NCI-H2171 treated with DMSO at 0.1 percent for 48 hours (cell line): ENCODE results near the gene PCNX1.
A peak's percentile ranks its signal among the peaks of the same experiment; 100 is the strongest.

ENCODE experiments used
- DNase-seq: peaks from one replicate; lab custom pipeline; 2025; lab: John Stamatoyannopoulos, UW

The PCNX1 gene

DNA sequence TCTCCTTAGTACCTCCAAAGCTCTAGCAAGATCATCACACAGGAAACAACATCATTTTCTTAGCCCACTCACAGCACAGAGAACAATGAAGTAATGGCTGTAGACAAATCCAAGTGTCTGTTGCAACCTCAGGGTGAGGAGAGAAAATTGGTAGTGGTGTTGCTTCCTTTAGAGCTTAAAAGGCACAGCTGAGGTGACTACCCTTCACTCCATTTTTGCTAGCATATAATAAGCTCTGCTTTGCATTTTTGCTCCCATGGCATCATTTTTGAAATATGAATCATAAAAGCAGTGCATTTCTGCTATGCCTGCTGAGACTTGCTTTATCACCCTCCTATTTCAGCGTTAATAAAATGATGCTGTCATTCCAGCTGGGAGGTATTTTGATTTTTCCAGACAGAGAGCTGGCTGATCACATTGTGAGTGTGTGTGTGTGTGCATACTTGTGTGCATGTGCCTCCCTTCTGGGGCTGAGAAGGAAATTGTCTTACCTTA lies 18.5 kb upstream of the PCNX1 start:
- no peak for DNase-seq

DNA sequence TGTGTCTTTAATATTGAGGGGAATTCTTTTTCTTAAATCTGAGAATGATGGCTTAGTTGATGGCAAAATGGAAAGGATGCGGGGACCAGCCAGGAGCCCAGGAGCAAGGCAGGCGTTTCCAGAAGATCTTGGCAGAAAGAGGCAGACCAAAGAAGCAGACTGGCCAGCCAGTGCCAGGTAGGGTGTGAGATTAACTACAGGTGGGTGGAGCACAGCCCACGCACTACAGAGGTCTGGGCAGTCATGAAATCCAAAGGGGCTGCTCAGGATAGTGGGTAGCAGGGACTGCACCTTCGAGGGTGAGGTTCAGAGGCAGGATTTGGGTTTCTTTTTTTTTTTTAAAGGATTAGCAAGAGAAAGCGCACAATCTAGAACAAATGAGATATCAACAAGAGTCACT lies 17.7 kb upstream of the PCNX1 start:
- DNase-seq, result no peak

DNA sequence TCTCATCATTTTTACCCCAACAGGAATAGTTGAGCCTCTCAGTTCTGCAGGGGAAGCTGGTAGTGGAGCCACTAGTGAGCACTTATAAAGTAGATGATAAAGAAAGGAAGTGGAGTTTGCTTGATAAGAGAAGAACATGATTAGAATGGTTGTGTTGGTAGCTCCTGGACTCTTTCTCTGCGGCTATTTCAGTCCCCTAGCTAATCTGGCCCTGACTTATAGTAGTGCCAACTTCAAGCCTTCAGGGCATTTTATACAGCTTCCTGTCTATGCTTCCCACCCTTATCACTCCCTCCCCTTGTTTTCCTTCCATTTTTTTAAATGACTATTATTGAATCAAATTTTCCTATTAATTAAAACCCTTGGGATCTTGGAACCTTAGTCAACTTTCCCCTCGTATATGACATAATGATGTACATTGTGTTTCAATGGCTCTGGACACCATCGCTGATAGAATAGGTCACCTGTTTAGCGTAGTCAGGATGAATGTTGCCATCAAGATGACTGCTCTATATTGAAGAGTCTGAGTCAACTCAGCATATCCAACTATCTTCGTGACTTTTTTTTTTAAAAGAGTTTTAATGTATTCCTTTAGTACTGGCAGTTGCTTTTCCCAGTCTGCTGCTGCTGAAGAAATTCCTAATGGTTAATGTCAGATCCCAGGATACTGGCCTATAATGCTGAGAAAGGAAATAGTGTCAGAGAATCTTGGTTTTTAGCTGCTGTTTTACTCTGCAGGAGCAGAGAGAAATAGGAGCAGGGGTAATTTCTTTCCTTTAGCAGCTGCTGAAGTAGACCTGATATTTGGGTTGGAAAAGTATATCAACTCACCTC lies 16.2 kb upstream of the PCNX1 start:
- no peak for DNase-seq

GRCh38 chr14:70891737-70892136 lies 15.5 kb upstream of the PCNX1 start:
- DNase-seq, result no peak

- no peak for DNase-seq
These were observed 14.0 kb upstream of the PCNX1 start for GRCh38 chr14:70893062-70893845.

GRCh38 chr14:70893858-70894291 lies 13.4 kb upstream of the PCNX1 start:
- no peak for DNase-seq

DNA sequence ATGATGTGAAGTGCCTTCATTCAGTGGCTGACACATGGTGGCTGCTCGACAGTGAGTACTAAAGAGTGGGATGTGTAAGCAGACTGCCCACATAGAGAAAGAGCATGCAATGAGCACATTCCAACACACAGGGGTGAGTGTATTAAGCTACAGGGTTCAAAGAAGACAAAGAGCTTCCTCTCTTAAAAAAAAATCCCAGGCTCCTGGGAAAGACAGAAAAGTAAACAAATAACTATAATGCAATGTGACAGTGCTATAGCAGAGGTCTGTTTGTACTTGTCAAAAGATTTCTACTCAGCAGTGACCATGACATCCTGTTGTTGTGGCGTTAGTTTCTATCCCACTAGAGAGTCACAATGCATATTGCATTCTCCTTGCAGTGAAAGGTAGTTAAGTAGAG lies 12.4 kb upstream of the PCNX1 start:
- no peak for DNase-seq

GRCh38 chr14:70896317-70896716 lies 10.9 kb upstream of the PCNX1 start:
- DNase-seq, result no peak

- DNase-seq, result no peak
These were observed 10.3 kb upstream of the PCNX1 start for GRCh38 chr14:70896981-70897380.

DNA sequence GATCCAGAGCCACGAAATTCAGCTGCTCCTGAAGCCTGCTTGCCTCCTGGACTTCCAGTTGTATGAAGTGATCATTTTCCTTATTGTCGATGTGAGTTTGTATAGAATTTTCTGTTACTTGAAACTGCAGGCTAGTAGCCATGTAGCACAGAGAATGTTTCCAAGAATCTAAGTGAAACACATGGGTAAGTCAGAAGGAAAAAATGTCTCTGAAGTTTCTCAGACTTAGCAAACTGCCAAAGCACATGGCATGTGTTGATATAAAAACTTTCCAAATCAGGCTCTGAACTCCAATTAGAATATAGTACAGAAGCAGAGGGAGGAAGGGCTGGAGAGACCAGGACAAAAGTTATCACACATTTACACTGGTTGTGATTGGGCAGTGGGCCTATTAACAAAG lies 9.8 kb upstream of the PCNX1 start:
- no peak for DNase-seq

GRCh38 chr14:70898111-70898745 lies 9.0 kb upstream of the PCNX1 start:
- DNase-seq, result no peak

DNA sequence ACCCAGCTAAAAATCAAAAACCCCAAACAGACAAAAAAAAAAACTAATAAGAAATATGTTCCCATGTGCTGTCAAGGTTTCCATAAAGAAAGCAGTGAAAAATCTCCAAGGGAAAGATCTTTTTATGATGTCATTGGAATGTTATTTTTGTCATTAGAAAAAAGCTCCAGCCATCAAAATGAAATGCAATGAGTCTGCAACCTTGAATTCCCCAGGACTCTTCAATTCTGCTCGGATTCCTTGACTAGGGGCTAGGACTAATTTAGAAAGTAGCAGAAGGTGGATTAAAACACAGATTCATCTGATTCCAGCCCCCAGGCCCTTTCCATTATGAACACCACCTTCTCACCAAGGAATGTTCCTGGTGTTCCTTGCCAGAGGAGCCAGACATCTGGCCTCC lies 6.0 kb upstream of the PCNX1 start:
- no peak for DNase-seq

- no peak for DNase-seq
These were observed 5.1 kb upstream of the PCNX1 start for GRCh38 chr14:70902184-70902583.

GRCh38 chr14:70904373-70904772 lies 2.9 kb upstream of the PCNX1 start:
- DNase-seq, result peak; percentile 40

GRCh38 chr14:70905301-70905700 lies 2.0 kb upstream of the PCNX1 start:
- no peak for DNase-seq

DNA sequence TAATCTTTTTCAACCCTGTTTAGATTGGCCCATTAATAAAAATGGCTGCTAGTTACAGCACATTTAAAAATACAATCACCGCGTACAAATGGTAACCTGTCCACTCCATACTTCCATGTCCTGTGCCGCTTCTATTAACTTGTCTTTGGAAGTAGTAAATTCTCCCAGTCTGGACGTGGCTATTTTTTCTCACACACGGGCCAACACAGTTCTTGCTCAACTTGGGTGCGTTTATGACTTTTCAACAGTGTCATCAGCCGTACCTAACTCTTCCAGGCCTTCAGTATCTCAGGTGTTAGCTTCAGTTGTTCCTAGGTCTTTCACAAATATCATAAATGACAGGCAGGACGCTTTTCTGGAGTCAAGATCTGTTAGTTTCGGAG lies 475 bp upstream of the PCNX1 start:
- DNase-seq, result no peak

DNA sequence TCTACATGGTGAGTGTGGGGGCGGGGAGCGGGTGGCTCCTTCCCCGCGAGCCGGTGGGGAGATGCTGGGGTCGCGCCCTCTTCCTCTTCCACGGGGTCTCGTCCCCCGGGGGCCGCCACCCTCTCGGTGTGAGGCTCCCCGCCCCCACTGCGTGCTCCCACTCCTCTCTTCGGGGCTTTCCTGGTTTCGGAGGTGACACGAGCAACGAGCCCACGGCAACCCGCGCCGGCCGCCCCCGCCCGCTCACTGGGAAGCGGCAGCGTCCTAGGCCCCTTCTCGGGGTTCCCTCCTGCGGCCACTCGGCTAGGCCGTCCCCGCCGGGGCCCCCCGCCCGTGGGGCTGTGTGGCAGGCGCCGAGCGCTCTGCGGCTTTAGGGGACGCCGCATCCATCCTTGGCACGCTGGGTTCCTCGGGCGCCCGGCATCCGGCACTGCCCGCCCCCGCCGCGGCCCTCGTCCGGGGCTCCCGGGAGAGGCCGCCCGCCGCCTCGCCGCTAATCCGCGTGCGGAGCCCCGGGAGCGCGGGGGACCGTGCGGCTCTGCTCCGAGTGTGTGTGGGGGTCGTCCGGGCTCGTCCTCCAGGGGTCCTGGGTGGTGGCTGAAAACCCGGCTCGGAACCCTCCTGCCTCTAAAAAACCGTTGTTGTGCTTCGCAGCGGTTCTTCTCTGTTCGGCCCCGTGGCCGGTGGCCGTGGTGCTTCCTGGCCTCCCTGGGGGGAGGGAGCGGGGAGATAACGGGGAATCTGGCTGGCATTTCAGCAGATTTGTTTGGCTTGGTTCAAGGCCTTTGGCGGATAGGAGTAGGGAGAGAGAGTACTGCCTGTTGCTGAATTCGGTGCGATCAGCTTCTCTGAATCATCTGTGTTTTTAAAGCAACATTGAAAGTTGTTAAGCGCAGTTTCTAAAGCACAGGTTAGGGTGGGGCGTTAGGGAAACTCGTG lies 1.0 kb downstream of the PCNX1 start:
- DNase-seq, result peak; percentile 39

- no peak for DNase-seq
These were observed 1.8 kb downstream of the PCNX1 start for GRCh38 chr14:70908935-70909641.

DNA sequence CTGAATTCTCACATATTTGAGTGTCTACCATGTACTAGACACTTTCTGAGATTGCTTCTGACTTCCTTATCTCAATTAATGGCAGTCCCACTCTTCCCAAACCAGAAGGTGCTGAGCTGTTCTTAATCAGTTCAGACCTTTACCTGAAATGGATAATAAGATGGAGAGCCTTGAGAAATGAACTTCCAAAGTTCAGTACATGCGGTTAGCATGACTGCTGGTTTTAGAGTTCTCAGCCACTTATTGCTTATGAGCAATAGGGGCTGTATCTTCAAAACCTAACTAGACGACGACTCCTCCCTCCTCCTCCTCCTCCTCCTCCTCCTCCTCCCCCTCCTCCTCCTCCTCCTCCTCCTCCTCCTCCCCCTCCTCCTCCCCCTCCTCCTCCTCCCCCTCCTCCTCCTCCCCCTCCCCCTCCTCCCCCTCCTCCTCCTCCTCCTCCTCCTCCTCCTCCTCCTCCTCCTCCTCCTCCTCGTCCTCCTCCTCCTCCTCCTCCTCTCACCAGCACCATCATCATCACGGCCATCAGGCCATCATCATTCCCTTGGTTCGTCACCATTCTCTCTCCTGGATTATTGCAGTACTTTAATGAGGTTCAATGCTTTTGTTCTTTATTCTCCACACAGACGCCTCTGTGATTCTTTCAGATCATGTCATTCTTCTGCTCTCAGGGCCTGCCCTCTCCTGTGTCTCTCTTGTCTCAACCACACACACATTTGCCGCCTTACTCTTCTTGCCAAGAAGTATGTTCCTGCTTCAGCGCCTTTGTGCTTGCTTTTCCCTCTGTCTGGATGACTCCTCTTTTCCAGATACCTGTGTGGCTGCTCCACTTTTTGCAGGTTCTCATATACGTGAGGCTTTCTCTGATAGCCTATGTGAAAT lies 2.7 kb downstream of the PCNX1 start:
- DNase-seq, result no peak

- no peak for DNase-seq
These were observed 8.2 kb downstream of the PCNX1 start for GRCh38 chr14:70915415-70915814.
